Trophoblast cell (in vitro differentiated cells and primary cell): ENCODE results near the gene SF3B3.
A peak's percentile ranks its signal among the peaks of the same experiment; 100 is the strongest.

Experiments
- DNase-seq, 2 donors: peaks; one replicate each; pipeline ENCODE4 v3.0.0-alpha.2; 2016
- H2AFZ ChIP-seq: 2 replicates; pipeline ENCODE4 v1.6.1; 2013; ENCODE audit warnings: low read length, moderate library complexity, mild to moderate bottlenecking; ENCODE audit not compliant: insufficient read depth, poor library complexity
- H2AK5ac ChIP-seq: 2 replicates; pipeline ENCODE4 v1.6.1; 2013; ENCODE audit warnings: mild to moderate bottlenecking, low read length
- H2BK120ac ChIP-seq: 2 replicates; pipeline ENCODE4 v1.6.1; 2013; ENCODE audit warnings: low read length, mild to moderate bottlenecking, moderate library complexity; ENCODE audit not compliant: insufficient read depth, poor library complexity
- H2BK12ac ChIP-seq: 2 replicates; pipeline ENCODE4 v1.6.1; 2013; ENCODE audit warnings: mild to moderate bottlenecking, low read length, moderate library complexity
- H2BK5ac ChIP-seq: 2 replicates; pipeline ENCODE4 v1.6.1; 2013; ENCODE audit warnings: low read length, low read depth, moderate library complexity, mild to moderate bottlenecking; ENCODE audit not compliant: poor library complexity
- H3K14ac ChIP-seq: 2 replicates; pipeline ENCODE4 v1.6.1; 2013; ENCODE audit warnings: mild to moderate bottlenecking, low read length
- H3K18ac ChIP-seq: 2 replicates; pipeline ENCODE4 v1.6.1; 2013; ENCODE audit warnings: mild to moderate bottlenecking, low read length
- H3K23ac ChIP-seq: 2 replicates; pipeline ENCODE4 v1.6.1; 2013; ENCODE audit warnings: low read length
- H3K27ac ChIP-seq: 2 replicates; pipeline ENCODE4 v1.5.1; 2013; ENCODE audit warnings: low read depth, mild to moderate bottlenecking, inconsistent platforms, low read length, moderate library complexity
- H3K27me3 ChIP-seq: 2 replicates; pipeline ENCODE4 v1.6.1; 2013; ENCODE audit warnings: inconsistent platforms, mild to moderate bottlenecking, low read length, moderate library complexity; ENCODE audit not compliant: insufficient read depth
- H3K36me3 ChIP-seq, 2 experiments: 1 replicate in 1 of 2; 2 replicates in 1 of 2; pipeline ENCODE4 v1.6.1; 2013; ENCODE audit warnings: low read length in 2 of 2, mild to moderate bottlenecking in 2 of 2, moderate library complexity in 1 of 2; ENCODE audit not compliant: insufficient read depth in 2 of 2, control insufficient read depth in 1 of 2
- H3K4ac ChIP-seq: 2 replicates; pipeline ENCODE4 v1.6.1; 2013; ENCODE audit warnings: low read depth, mild to moderate bottlenecking, low read length, moderate library complexity
- H3K4me1 ChIP-seq, 2 experiments: 1 replicate in 1 of 2; 2 replicates in 1 of 2; pipeline ENCODE4 v1.6.1; 2013; ENCODE audit warnings: low read length in 2 of 2, mild to moderate bottlenecking in 2 of 2, moderate library complexity in 1 of 2; ENCODE audit not compliant: insufficient read depth in 2 of 2, control insufficient read depth in 1 of 2
- H3K4me2 ChIP-seq: 2 replicates; pipeline ENCODE4 v1.6.1; 2013; ENCODE audit warnings: inconsistent platforms, mild to moderate bottlenecking, low read length, moderate library complexity
- H3K4me3 ChIP-seq: 2 replicates; pipeline ENCODE4 v1.5.1; 2013; ENCODE audit warnings: mild to moderate bottlenecking, low read depth, low read length, inconsistent platforms
- H3K79me1 ChIP-seq: one replicate; pipeline ENCODE4 v1.6.1; 2013; ENCODE audit warnings: low read length
- H3K79me2 ChIP-seq: 2 replicates; pipeline ENCODE4 v1.6.1; 2013; ENCODE audit warnings: low read length, mild to moderate bottlenecking; ENCODE audit not compliant: control insufficient read depth, insufficient read depth, poor library complexity
- H3K9ac ChIP-seq: 2 replicates; pipeline ENCODE4 v1.6.1; 2013; ENCODE audit warnings: mild to moderate bottlenecking, low read length
- H3K9me3 ChIP-seq: 2 replicates; pipeline ENCODE4 v1.6.1; 2013; ENCODE audit warnings: low read depth, mild to moderate bottlenecking, control low read depth, inconsistent platforms, low read length; ENCODE audit not compliant: insufficient read depth
- H4K12ac ChIP-seq: 2 replicates; pipeline ENCODE4 v1.6.1; 2013; ENCODE audit warnings: low read depth, mild to moderate bottlenecking, low read length, moderate library complexity
- H4K8ac ChIP-seq: 2 replicates; pipeline ENCODE4 v1.6.1; 2013; ENCODE audit warnings: low read depth, mild to moderate bottlenecking, low read length, moderate library complexity
- H4K91ac ChIP-seq: one replicate; pipeline ENCODE4 v1.6.1; 2013; ENCODE audit warnings: low read depth, mild to moderate bottlenecking, low read length, moderate library complexity
- WGBS: extraction: QIAGEN DNeasy Blood & Tissue Kit; methylation state at CpG from one replicate; pipeline ENCODE4 v1.1.7; 2013; ENCODE audit warnings: missing lambda C conversion rate; ENCODE audit not compliant: insufficient read length, insufficient coverage; ENCODE audit errors: extremely low coverage; 5-methylcytosine and 5-hydroxymethylcytosine counted together

Gene SF3B3

DNA sequence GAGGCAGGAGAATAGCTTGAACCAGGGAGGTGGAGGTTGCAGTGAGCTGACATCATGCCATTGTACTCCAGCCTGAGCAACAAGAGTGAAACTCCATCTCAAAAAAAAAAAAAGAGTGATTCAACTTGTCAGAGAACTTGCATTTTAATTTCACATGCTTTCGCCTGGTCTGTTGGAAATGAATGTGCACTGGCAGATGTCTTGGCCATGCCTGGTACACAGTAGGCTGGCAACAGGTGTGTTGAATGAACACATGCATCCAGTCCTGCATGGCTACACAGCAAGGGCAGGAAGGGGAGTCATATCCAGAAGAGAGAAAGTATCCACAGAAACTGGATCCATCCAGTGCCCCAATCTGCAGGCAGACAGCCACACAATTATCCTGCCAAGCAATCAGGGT lies 11.8 kb upstream of the SF3B3 start:
- Histone ChIP-seq H4K12ac (no peak overlapping the region), H2AFZ (no peak overlapping the region), H3K79me1 (no peaks in the 10 kb centered on the region), H3K4me1 (no peaks in the 10 kb centered on the region), H3K27me3 (no peaks in the 10 kb centered on the region), H3K9ac (no peak overlapping the region), H2BK5ac (no peak overlapping the region), H3K4me3 (no peak overlapping the region), H2AK5ac (no peak overlapping the region), H3K14ac (no peak overlapping the region), H3K23ac (no peak overlapping the region), H2BK120ac (no peak overlapping the region), H3K9me3 (no peaks in the 10 kb centered on the region), H3K4me2 (no peak overlapping the region), H3K36me3 (peaks cover 43 to 48% of the 10 kb centered on the region in 2 experiments), H2BK12ac (no peak overlapping the region), H3K27ac (no peak overlapping the region), H4K8ac (no peak overlapping the region), H3K4ac (no peak overlapping the region), H3K79me2 (no peaks in the 10 kb centered on the region), H4K91ac (no peak overlapping the region), H3K18ac (no peak overlapping the region)
- DNase-seq = no peak
- no CpG with 5 or more reads among the region's 1 CpG for WGBS

DNA sequence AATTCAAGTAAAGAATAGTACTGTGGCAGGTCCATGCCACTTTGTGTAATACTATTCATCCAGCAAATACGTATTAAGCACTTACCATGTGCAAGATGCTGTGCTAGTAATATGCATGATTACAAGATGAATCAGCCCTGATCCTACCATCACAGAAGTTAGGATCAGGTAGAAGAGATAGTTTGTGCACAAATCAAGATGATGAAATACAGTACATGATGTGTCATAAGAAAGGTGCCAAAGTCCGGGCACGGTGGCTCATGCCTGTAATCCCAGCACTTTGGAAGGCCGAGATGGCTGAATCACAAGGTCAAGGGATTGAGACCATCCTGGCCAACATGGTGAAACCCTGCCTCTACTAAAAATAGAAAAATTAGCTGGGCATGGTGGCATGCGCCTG lies 11.2 kb upstream of the SF3B3 start:
- Histone ChIP-seq H3K4ac (no peak overlapping the region), H2BK5ac (no peak overlapping the region), H3K9me3 (no peaks in the 10 kb centered on the region), H3K23ac (no peak overlapping the region), H2AK5ac (no peak overlapping the region), H3K79me2 (no peaks in the 10 kb centered on the region), H4K8ac (no peak overlapping the region), H3K36me3 (peaks cover 47 to 51% of the 10 kb centered on the region in 2 experiments), H3K18ac (no peak overlapping the region), H2BK12ac (no peak overlapping the region), H3K27ac (no peak overlapping the region), H4K12ac (no peak overlapping the region), H3K14ac (no peak overlapping the region), H3K4me1 (no peaks in the 10 kb centered on the region), H2AFZ (no peak overlapping the region), H3K27me3 (no peaks in the 10 kb centered on the region), H4K91ac (no peak overlapping the region), H3K4me2 (no peak overlapping the region), H3K4me3 (no peak overlapping the region), H3K9ac (no peak overlapping the region), H3K79me1 (no peaks in the 10 kb centered on the region), H2BK120ac (no peak overlapping the region)
- WGBS = no CpG with 5 or more reads among the region's 5 CpGs
- DNase-seq = peak; percentile 58 to 59

DNA sequence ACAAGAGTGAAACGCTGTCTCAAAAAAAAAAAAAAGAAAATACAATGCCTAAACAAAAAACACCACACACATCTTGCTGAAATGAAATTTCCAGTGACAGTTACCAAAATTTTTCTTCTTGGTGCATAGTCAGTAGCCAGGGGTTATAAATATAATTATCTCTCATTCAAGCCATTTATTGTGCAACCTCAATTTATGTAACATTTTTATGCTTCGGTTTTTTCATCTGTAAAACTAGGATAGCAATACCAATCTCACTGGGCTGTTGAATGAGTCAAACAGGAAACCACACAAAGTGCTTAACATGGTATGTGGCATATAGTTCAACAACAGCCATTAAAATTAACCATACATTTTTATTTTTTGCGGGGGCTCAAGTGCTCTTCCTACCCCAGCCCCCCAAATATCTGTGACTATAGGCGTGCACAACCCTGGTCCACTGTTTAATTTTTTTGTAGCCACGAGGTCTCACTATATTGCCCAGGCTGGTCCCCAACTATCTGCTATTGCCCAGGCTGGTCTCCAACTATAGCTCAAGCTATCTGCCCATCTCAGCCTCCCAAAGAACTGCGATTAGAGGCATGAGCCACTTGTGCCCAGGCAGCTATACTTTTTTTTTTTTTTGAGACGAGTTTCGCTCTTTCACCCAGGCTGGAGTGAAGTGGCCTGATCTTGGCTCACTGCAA lies 2.9 kb upstream of the SF3B3 start:
- H2BK120ac ChIP-seq = no peak overlapping the region
- no peaks in the 10 kb centered on the region for H3K27me3 ChIP-seq
- WGBS = no CpG with 5 or more reads among the region's 8 CpGs
- no peak overlapping the region for H3K18ac ChIP-seq
- no peak overlapping the region for H2BK5ac ChIP-seq
- peak overlapping the region; percentile 57 for H3K4ac ChIP-seq
- no peak for DNase-seq
- H4K91ac ChIP-seq = no peak overlapping the region
- peaks cover 14 to 18% of the 10 kb centered on the region in 2 experiments for H3K36me3 ChIP-seq
- H2AFZ ChIP-seq = no peak overlapping the region
- no peak overlapping the region for H3K23ac ChIP-seq
- no peaks in the 10 kb centered on the region for H3K9me3 ChIP-seq
- no peak overlapping the region for H4K8ac ChIP-seq
- H3K4me1 ChIP-seq = peaks cover 3 to 5% of the 10 kb centered on the region in 2 experiments
- H3K4me3 ChIP-seq = no peak overlapping the region
- H3K79me1 ChIP-seq = peaks cover 8% of the 10 kb centered on the region
- no peak overlapping the region for H3K9ac ChIP-seq
- no peak overlapping the region for H3K14ac ChIP-seq
- no peak overlapping the region for H3K4me2 ChIP-seq
- H2BK12ac ChIP-seq = no peak overlapping the region
- H4K12ac ChIP-seq = no peak overlapping the region
- H2AK5ac ChIP-seq = no peak overlapping the region
- H3K27ac ChIP-seq = no peak overlapping the region
- peaks cover 21% of the 10 kb centered on the region for H3K79me2 ChIP-seq

DNA sequence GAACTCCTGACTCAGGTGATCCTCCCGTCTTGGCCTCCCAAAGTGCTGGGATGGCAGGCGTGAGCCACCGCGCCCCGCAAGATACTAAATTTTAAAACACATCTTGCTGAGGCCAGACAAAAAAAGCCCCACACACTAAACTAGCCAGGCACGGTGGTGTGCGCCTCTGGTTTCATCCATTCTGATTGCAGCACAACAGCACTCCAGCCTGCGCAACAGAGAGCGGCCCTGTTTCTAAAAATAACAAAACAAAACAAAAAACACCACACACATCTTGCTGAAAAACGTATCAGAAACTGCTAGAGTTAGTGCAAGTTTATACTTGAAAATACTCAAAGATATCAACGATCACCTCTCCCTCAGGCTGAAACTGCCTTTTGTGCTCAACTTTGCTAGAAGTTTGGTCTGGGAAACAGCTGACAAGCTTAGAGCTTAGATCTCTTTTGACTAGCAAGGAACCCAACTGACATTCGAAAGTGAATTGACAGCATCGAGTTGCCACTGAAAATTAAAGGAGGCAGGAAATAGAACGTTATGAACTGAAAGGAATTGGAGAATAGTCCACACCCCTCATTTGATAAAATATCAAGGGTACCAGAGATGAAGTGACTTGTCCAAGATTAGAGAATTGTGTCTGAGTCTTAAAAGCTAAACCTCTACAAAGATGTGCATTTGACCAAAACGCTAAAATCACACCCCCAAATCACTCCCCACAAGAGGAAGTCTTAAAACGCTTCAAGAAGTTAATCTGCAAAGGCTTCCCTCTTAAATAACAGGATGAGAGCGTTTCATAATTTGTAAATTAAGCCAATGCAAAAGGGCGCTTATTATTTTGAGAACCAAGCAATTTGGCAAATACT lies 1.2 kb upstream of the SF3B3 start:
- H3K79me1 ChIP-seq = peaks cover 8% of the 10 kb centered on the region
- H3K18ac ChIP-seq = peak overlapping the region; percentile 51
- no CpG with 5 or more reads among the region's 18 CpGs for WGBS
- no peaks in the 10 kb centered on the region for H3K9me3 ChIP-seq
- no peak overlapping the region for H3K14ac ChIP-seq
- H3K4me2 ChIP-seq = peak overlapping the region; percentile 96
- peaks cover 25% of the 10 kb centered on the region for H3K79me2 ChIP-seq
- H3K27ac ChIP-seq = no peak overlapping the region
- peaks cover 8 to 11% of the 10 kb centered on the region in 2 experiments for H3K36me3 ChIP-seq
- H2BK120ac ChIP-seq = no peak overlapping the region
- peak overlapping the region; percentile 96 for H2AFZ ChIP-seq
- H2BK5ac ChIP-seq = no peak overlapping the region
- H4K91ac ChIP-seq = no peak overlapping the region
- H3K4me3 ChIP-seq = peak overlapping the region; percentile 99
- DNase-seq = no peak
- no peak overlapping the region for H3K23ac ChIP-seq
- peak overlapping the region; percentile 90 for H4K8ac ChIP-seq
- no peak overlapping the region for H2BK12ac ChIP-seq
- peak overlapping the region; percentile 70 for H3K4ac ChIP-seq
- H2AK5ac ChIP-seq = no peak overlapping the region
- peak overlapping the region; percentile 84 for H4K12ac ChIP-seq
- H3K9ac ChIP-seq = peak overlapping the region; percentile 100
- H3K27me3 ChIP-seq = no peaks in the 10 kb centered on the region
- H3K4me1 ChIP-seq = peaks cover 3 to 5% of the 10 kb centered on the region in 2 experiments
